ENCODE results near the gene DNAL1.

DNAL1 gene

DNA sequence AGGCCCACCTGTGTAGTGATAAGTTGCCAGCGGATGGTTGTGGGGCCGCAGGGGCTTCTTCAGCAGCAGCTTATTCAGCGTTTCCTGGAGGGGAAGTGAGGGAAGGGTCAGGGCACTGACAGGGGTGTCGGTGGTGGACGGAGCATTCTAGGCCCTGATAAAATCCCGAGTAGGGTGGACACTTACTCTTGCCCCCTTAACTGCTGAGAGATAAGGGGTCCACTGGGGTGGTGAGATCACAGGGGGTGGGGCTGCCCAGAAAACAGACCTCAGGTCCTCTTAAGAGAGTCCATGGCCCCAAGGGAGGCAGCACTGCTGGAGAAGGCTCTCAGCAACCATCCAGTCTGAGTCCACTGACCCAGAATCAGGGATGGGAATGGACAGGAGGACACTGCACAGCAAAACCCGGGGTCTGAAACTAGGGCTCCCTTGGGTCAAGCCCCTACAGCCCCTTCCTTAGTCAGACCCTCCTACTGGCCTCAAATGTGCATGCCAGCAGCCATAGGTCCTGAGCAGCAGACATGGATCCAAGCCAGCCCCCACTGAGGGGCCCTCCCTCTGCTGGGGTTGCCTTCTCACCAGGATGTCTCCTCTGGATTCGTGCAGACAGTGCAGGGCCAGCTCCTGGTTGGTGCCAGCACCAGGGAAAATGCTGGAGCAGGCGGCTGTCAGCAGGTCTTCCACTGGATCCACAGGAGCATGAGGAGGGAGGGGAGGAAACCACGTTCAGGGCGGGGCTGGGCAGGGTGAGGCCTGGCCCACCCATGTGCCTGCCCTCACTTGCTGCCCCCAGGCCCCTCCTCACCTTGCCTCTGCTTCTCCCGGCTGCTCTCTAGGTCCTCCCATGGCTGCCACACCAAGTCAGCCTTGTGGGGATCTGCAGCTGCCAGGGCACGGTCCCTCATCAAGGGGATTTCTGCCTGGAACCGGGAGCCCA, 81.5 kb downstream of the DNAL1 start:
- DNase-seq = no peak

GRCh38 chr14:73727166-73727565, 82.4 kb downstream of the DNAL1 start:
- no peak for DNase-seq

DNA sequence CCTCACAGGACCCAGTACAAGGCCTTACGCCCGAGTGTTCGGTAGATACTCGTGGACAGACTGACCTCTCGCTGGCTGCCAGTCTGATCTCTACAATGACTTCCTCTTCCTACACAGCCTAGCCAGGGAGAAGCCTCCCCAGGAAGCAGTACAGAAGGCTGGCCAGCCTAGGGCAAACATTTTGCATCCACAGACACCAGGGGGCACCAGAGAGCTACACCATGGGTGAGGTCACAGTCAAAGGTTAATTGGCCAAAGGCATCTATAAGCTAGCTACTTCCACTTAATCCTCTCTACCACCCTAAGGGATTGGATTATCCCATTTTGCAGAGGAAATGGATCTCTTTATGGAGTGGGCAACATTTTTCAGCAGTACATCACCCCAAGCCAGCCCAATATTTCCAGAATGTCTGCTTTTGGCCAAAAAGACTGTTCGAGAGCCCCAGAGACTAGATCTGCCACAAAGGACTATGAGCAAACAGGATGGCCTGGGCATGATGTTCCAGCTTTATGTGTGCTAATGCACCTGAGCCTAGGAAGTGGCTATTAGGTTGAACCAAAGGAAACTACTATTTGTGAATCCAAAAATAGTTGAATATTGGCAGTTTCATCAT, 84.0 kb downstream of the DNAL1 start:
- peak; percentile 59 for DNase-seq

DNA sequence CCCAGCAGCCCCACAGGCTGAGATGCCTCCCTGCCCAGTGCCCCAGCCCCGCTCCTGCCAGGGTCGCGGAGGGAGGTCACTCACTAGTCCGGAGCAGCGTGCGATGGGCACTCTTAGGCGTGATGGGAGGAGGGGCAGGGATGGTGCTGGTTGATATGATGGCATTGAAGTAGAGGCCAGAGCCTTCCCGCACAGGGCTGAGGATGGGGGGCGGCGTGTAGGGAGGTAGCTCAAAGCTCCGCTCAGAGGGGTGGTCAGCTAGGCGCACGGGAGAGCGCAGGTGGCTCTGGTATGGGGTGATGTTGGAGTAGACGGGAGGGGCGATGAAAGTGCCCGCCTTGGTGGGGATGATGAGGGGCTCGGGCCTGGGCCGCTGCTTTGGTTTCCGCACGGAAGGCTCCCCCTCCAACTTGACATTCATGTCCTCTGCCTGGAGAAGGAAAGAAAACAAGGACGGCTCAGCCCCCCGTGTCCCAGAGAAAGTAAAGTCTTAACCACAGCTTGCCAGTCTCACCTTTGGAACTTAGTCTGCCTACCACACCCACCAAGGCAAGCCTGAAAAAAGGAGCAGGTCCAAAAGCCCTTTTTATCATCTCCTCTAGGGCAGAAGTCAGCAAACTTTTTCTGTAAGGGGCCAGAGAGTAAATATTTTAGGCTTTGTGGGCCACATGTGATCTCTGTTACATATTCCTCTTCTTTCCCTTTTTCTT, 84.9 kb downstream of the DNAL1 start:
- no peak for DNase-seq

DNA sequence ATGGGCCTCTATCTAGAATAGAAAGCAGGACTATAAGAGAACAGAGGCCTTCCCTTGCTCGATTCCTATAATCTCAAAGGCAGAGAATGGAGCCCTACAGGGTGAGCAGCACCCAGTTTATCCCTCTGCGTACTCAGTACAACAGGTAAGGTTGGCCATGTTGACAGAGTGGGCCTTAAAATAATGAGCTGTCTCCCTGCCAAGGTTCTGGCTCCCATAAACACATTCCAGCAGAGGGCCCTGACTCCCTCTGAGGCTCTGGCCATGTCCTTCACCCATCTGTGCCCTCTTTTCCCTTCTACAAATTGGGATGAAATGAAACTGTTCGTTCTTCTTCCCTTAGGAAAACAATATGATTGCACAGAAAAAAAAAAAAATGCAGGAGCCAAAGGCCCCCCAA, 86.3 kb downstream of the DNAL1 start:
- DNase-seq = no peak

DNA sequence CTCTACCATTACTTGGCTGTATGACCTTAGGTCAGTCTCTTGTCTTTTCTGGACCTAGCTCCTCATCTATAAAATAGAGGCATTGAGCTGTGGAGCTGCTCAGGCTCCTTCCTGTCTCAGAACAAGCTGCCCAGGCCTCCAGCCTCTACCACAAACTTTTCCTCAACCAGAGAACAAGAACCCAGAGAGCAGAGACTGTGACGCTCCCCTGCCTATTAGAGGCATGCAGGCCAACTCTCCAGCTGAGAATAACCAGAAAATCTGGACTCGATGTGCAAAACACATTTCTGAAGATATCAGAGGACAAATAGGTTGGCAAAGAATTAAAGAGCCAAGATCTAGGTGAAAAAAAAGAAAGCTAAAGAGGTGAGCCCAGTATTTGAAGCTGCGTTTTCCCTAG, 87.2 kb downstream of the DNAL1 start:
- DNase-seq = no peak

DNA sequence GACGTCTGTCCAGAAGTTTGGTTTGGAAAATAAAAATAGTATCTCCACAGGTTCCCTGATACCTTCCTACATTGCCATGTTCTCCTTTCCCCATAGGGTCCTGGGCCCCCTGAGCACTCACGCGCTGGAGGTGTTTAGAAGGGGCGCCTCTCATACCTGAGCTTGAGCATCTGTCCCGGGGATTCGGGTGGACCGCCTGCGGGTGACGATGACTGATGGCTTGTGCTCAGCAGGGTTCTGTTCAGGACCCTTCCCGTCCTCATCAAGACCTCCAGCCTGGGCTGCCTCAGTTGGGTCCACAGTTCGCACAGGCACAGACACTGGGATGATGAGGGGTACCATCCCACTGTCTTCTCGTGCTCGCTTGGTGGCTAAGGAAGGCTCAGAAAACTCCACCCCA, 92.1 kb downstream of the DNAL1 start:
- DNase-seq = no peak

- no peak for DNase-seq
These were observed 93.9 kb downstream of the DNAL1 start for GRCh38 chr14:73738518-73739173.

DNA sequence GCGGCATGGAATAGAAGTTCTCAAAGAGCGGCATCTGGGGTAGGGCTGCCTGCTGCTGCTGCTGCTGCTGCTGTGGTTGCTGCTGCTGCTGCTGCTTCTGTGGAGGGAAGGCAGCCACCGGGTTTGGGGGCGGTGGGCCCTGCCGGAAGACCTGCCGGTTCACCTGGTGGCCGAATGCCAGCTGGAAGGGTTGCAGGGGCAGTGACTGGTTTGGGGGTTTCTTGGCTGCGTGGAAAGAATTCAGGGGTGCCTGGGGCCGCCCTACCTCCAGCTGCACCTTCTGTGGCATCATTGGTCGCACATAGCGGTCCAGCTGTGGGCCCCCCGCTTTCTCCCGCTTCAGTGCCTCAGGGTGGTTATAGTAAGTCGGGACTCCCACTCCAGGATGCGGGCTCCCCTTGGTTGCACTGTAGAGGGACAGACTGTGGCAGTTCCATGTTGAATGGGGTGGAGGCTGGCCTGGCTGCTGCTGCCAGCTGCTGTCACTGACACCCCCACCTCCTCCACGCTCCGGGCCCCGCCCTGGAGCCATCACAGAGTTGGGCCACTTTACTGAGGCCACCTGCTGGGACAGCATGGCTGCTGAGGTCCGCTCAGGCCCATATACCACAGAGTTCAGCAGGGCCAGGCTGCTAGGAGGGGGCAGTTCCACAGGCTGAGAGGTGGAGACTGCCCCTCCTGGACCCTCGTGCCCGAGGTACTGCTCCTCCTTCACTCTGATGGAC, 94.5 kb downstream of the DNAL1 start:
- DNase-seq = no peak

DNA sequence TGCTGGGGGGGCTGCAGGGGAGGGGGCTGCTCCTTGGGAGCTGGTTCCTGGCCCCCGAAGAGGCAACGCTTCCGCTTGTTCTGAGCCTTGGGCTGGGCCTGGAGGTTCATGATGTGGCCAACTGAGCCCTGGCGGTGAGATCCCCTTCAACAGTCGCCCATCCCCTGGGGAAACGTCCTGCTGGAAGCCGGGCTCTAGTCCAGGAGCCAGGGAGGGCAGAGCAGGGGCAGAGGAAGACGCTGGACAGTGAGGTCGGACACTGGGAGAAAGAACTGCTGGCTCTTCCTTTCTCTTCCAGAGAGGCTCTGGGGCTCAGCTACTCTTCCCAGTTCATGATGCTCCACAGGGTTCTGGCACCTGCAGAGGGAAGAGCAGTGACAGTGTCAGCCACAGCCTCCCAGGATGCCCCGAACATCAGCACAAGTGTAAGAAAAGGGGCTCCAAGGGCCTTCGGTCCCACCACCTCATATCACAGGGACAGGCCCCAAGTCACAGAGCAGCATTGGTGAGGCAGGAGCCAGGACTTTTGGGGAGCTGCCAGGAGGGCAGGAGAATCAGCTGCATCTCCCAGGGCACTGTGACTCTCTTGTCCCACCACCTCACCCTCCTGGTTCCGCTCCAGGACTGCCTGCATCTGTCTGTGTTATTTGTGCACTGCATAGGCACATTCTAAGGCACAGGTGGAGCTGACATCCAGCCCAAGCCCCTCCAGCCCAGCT, 95.3 kb downstream of the DNAL1 start:
- no peak for DNase-seq

DNA sequence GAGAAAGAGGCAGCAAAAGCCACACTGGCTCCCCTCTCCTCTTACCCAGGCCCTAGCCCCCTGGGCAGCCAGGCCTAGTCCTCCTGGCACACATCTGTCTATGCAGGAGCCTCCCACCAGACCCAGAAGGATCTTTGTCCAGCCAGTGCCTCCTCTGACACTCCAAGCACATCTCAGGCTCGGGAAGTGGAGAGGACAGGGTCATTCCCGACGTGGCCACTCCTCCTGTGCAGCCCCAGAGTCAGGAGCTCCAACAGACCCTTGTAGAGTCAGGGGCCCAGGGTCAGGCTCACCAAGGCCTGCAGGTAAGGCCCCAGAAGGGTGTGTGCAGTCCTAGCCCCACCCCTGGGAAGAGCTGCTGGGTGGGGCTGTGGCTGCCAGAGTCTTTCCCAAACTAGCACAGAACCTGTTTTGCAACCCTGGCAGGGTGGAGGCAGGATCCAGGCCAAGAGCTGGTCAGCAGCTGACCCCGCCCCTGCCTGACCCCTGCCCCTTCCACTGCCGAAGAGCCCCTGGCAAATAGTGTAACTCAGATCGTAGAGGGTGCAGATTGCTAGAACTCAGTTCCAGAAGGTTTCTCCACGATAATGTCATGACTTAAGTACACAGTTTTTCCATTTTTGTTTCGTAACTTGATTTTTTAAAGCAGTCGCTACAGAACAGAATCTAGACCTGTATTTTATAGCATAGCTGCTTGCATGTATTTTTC, 96.0 kb downstream of the DNAL1 start:
- DNase-seq = no peak

GRCh38 chr14:73741386-73741875, 96.6 kb downstream of the DNAL1 start:
- DNase-seq = no peak

- no peak for DNase-seq
These were observed 97.2 kb downstream of the DNAL1 start for GRCh38 chr14:73741876-73742519.

- DNase-seq = no peak
These were observed 97.9 kb downstream of the DNAL1 start for GRCh38 chr14:73742520-73743238.

- DNase-seq = no peak
These were observed 98.7 kb downstream of the DNAL1 start for GRCh38 chr14:73743431-73743931.

DNA sequence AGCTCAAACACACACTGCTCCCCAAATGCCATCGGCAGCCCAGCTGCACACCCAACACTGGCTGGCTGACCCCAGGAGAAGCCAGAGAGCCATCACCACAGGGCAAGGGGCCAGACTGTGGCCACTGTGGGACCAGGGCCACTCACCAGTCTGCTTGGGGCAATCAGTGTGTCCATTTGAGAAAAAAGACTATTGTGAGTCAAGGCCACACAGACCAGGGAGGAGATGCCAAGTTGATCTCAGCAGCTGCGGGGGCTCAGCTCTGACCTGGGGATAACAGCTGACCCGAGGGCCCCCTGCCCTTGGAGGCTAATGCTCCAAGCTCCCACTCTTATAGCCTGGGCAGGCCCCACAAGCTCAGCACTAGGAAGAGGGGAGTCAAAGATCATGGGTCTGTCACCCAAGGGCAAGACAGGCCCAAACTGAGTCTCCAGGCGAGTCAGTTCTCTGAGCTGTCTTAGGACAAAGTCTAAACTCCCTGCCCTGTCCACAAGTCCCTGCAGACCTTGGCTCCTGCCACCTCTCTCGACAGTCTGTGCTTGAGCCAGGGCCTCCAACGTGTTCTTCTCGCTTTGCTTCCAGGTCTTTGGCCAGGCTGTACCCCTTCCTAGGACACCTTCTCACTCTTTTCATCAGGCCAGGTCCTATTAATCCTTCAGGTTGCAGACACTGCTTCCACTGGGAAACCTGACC, 99.5 kb downstream of the DNAL1 start:
- DNase-seq = no peak

- DNase-seq = no peak
These were observed 100.2 kb downstream of the DNAL1 start for GRCh38 chr14:73744874-73745529.

Data from NCI-H345 (cell line).